GM19463 (cell line): ENCODE measurements around the gene SH2D2A.
"Not testable (repeated sequence)": the region's sequence is repeated elsewhere in the genome, so short reads cannot be mapped to it uniquely, and the experiment has no call there.

ENCODE experiments used
- ATAC-seq: cut with Tn5 transposase; IDR thresholded peaks from one replicate; pipeline ENCODE4 v1.9.1; 2021; ENCODE audit warnings: mild to moderate bottlenecking, moderate library complexity; ENCODE audit not compliant: unreplicated experiment

The SH2D2A gene

GRCh38 chr1:156775799-156776198 lies 40.8 kb downstream of the SH2D2A start:
- ATAC-seq: no peak

- ATAC-seq: no peak
These were observed 43.0 kb downstream of the SH2D2A start for GRCh38 chr1:156773607-156774006.

DNA sequence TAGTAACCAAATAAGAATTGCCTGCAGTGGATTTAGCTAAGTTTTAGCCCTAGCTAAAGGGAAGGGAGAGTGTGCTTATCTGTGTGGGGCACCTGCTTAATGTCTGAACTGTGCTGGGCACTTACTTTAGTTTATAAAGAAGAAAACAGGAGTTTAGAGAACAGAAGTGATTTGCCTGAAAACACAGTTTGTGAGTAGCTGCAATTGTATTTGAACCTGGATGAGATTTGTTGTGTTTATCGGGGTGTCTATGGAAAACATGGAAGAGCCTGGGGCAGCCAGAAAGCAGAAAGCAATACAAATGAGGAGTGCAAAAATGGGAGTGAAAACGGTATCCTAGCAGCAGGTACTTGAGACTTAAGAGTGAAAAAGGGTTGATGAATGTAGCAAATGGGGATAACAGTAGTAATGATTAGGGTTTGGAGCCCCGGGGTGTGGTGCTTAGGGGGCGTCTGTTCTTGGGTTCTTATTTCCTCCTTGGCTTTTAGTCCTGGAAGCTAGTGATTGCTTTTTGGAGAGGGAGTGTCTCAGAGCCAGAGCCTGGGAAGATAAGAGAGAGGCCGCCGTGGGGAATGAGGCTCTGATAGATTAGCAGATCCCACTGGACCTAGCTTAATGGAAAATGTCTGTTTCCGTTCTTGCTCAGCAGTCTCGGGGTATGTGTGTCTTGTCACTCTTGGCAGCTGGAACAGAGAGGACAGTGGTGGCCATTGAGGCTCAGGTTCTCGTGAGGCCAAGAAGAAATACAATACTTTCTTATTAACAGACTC lies 43.7 kb downstream of the SH2D2A start:
- ATAC-seq: no peak

DNA sequence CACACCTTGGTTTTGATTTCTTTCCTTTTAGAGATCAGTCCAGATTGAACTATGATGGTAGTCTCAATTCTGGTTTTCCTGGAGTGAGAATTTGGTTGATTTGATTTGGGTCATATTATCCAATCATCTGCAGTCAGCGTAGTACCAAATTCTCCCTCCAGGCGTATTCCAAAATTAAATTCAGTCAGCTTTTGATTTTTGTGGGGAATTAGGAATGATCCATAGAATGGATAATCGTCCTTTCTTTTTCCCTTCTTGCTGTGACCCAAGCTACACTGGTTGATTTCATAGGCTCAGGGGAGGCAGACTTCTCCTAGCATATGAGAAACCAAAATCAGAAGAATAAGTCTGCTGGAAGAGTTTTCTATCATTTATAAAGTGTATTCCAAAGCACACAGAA lies 44.4 kb downstream of the SH2D2A start:
- no peak for ATAC-seq

DNA sequence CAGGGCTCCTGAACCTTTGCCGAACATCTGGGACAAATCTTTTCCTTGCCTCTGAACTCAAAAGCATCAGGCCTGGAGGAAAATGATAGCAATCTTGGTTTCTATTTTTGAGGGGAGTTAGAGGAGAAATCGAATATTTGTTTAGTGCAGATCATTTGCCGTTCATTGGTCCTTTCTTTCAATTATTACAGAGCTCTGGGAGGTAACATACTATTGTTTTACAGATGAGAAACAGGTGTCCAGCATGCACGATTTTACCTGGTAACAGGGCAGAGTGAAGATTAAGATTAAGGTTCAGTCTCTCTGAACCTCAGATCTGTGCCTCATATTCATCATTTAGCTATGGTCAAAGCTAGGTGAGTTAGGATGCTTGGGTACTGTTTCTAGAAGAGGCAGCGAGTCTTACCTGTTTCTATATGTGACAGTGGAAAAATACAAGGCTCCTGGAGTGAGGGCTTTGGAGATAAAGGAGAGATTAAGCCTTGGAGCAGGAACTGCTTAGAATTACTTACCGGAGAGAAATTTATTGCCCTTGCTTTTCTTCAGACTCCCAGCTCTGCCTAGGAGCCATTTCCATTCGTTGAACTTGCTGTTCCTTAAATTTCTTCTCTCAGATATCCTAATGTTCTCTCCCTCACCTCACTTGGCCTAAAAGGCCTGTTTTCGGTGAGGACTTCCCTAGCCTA lies 47.9 kb downstream of the SH2D2A start:
- ATAC-seq: no peak

DNA sequence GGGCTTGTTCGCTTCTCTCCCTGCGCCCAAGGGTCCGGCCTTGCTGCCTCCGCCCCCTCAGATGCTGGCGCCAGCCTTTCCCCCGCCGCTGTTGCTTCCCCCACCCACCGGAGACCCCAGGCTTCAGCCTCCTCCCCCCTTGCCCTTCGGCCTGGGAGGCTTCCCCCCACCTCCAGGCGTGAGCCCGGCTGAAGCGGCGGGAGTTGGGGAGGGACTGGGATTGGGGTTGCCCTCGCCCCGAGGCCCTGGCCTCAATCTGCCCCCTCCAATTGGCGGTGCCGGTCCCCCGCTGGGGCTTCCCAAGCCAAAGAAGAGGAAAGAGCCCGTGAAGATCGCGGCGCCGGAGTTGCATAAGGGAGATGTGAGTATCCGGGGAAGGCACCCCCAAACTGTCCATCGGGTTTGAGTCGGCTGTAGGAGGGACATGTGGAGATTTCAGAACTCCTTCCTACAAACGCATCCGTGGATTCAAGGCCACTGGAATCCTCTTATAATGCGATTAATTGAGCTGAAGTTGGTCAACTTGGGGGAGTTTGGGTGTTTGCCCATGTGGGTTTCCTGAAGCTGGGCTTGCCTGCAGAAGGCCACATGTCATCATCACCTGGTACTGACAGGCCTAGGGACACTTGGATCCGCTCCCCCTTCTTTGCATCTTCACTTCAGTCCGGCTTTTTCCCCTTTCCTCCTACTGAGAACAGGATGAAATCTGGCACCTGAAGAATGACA lies 48.6 kb downstream of the SH2D2A start:
- no peak for ATAC-seq

- peak; percentile 92 for ATAC-seq
These were observed 49.4 kb downstream of the SH2D2A start, which contains the start of gene PRCC for GRCh38 chr1:156767101-156767878. TSS of gene PRCC (plus strand) at chr1:156767535. CDS start at chr1:156767772, 237 bp downstream.

DNA sequence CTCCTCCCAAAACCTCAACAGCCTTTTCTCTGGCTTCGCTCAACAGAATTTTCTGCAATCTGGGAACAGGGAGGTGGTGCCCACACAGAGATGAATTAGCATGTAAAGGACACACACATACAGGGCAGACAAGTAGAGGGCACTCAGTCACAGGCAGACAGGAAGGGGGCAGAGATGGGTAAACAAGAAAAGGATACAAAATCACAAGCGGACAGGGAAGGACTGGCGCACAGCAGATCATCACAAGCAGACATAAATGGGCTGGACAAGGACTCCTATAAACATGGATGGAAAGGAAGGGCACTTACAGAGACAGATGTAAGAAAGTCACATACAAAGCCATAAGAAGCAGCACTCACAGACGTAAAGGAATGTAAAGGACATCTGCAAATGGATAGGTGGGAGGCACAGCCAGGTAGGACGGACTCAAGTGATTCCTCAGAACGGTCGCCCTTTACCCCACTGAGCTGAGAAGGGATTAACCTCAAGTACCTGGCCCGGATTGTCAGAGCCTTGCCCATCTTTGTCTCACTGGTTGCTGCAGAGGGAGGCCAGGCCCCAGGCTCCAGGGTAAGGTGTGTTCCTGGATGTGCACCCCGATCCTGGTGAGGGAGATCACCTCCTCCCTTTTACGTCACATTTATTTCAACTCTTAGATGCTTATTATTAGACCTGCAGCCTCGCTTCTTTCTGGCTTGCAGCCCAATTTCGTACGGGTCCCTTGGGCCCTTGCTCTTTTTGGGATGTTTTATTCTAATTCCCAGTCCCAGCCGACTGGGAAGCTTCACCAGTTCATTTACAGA lies 50.1 kb downstream of the SH2D2A start:
- peak; percentile 5 for ATAC-seq

DNA sequence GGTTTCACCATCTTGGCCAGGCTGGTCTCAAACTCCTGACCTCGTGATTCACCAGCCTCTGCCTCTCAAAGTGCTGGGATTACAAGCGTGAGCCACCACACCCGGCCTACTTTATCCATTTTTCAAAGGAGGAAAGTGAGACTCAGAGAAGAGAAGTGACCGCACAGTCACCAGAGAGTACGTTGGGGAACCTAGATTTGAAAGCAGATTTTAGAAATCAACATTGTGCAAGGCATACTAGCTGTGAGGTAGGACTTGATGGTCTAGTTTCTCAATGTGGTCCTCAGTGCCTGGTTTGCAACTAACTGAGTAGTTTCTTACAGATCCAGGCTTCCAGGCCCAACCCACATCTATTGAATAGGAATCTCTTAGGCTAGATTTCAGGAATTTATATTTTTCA lies 51.0 kb downstream of the SH2D2A start:
- no peak for ATAC-seq

- ATAC-seq: not testable (repeated sequence)
These were observed 51.5 kb downstream of the SH2D2A start for GRCh38 chr1:156765136-156765535.

DNA sequence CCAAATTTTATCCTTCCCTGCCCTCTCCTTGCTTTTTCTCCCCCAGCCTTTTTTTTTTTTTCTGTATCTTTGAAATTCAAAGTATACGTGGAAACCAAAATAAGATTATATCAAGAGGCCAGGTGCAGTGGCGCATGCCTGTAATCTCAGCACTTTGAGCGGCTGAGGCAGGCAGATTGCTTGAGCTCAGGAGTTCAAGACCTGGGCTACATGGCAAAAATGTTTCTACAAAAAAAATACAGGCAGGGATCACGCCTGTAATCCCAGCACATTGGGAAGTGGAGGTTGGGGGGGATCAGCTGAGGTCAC lies 55.9 kb downstream of the SH2D2A start:
- no peak for ATAC-seq

- no peak for ATAC-seq
These were observed 56.4 kb downstream of the SH2D2A start for GRCh38 chr1:156760092-156760795.

- not testable (repeated sequence) for ATAC-seq
These were observed 58.9 kb downstream of the SH2D2A start for GRCh38 chr1:156757572-156758253.

DNA sequence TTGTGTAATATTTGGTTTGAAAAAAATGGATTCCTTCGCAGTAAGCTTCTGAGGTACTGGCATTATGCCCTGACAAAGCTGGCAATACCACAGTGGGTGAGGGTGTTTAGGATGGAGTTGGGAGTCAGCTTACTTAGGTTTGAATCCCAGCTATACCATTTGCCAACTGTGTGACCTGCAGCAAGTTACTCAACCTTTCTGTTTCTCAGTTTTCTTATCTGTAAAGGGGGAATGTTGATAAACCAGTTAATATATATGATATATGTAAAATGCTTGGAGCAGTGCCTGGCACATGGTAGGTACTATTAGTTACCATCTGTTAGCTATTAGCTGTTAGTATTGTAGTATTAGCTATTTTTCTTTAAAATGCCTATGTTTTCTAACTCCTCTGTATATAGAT lies 60.3 kb downstream of the SH2D2A start:
- ATAC-seq: no peak
